Astrocyte of the spinal cord (primary cell): Measurements from ENCODE around the gene BTG1.

ENCODE experiments used
- DNase-seq: peaks from one replicate; pipeline ENCODE4 v3.0.0; 2011; ENCODE audit warnings: low read depth, low spot score
- H3K4me3 ChIP-seq: 2 replicates; pipeline ENCODE4 v1.5.1; 2011; ENCODE audit warnings: low read depth, mild to moderate bottlenecking, low read length, moderate library complexity
- in situ Hi-C: cut with HindIII; loops from 2 replicates; pipeline ENCODE4 v1.10.0; 2017; ENCODE audit warnings: low sequenced_read_pairs
- TF ChIP-seq, protein P1 (sequence below): IDR thresholded peaks from 2 replicates; pipeline ENCODE4 v1.5.1; 2012; ENCODE audit warnings: low read depth, mild to moderate bottlenecking, low read length, inconsistent platforms

The BTG1 gene

DNA sequence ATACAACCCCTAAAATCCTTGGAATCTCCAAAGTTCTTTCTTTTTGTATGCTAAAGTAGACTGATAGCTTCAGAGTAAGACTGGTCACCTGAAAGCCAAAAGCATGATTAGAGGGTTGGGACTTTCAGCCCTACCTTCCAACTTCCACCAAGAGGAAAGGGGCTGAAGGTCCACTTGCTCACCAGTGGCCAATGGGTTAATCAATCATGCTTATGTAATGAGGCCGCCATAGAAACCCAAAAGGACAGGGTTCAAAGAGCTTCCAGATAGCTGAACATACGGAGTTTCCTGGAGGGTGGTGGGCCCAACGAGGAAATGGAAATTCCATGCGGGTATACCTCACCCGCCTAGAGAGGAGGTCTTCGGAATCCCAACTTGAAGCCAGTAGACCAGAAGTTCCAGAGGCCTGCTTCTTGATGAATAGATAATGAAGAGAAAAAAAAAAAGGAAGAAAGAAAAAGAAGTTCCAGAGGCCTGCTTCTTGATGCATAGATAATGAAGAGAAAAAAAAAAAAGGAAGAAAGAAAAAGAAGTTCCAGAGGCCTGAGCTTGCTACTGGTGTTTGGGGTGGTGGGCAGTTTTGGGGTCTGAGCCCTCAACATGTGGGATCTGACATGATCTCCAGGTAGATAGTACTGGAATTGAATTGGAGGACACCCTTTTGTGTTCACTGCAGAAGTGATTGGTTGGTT, 11.2 kb upstream of the BTG1 start:
- in situ Hi-C loops, result no loop called here
- no peak overlapping the region for H3K4me3 ChIP-seq
- TF ChIP-seq, protein P1, sequence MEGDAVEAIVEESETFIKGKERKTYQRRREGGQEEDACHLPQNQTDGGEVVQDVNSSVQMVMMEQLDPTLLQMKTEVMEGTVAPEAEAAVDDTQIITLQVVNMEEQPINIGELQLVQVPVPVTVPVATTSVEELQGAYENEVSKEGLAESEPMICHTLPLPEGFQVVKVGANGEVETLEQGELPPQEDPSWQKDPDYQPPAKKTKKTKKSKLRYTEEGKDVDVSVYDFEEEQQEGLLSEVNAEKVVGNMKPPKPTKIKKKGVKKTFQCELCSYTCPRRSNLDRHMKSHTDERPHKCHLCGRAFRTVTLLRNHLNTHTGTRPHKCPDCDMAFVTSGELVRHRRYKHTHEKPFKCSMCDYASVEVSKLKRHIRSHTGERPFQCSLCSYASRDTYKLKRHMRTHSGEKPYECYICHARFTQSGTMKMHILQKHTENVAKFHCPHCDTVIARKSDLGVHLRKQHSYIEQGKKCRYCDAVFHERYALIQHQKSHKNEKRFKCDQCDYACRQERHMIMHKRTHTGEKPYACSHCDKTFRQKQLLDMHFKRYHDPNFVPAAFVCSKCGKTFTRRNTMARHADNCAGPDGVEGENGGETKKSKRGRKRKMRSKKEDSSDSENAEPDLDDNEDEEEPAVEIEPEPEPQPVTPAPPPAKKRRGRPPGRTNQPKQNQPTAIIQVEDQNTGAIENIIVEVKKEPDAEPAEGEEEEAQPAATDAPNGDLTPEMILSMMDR, result no peak
- DNase-seq, result no peak

DNA sequence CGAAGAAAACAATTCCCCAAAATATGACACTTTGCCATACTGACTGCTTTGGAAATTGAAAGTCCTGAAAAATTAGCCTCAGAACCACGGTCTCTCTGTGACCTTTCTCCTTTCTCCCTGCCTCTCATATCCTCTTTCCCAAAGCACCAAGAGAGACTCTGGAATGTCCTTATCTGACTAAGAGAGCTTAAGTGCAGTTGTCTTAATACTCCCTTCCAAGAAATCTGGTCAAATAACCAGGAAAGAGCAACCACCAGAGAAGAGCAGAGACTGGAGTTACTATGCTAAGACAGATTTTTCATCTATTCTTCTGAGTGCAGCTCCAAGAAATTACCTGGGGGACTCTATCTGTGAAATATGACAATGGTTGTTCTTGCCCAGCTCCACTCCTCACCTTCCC, 10.5 kb upstream of the BTG1 start:
- H3K4me3 ChIP-seq, result no peak overlapping the region
- in situ Hi-C loops, result no loop called here
- TF ChIP-seq, protein P1, result no peak
- DNase-seq, result no peak

DNA sequence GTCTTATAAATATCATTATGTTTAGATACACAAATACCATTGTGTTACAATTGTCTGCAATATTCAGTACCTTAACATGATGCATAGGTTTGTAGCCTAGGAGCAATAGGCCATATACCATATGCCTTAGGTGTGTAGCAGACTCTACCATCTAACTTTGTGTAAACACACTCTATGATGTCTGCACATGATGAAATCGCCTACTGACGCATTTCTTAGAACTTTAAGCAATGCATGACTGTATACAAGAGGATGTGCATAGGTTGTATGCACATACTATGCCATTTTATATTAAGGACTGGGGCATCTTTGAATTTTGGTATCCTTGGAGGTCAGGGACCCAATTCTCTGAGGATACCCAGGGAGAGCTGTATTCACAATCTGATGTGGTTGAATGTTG, 10.1 kb upstream of the BTG1 start:
- TF ChIP-seq, protein P1, result no peak
- in situ Hi-C loops, result no loop called here
- no peak overlapping the region for H3K4me3 ChIP-seq
- no peak for DNase-seq

DNA sequence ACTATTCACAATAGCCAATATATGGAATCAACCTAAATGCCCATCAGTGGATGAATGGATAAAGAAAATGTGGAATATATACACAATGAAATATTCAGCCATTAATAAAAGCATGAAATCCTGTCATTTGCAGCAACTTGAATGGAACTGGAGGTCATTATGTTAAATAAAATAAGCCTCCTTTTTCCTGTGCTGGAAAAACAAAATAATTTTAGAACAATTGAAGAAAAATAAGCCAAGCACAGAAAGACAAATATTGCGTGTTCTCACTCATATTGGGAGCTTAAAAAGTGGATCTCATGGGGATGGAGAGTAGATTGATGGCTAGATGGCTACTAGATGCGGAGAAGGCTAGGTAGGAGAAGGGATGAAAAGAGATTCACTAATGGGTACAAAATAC, 6.3 kb upstream of the BTG1 start:
- TF ChIP-seq, protein P1, result no peak
- H3K4me3 ChIP-seq, result no peak overlapping the region
- in situ Hi-C loops, result no loop called here
- DNase-seq, result no peak

DNA sequence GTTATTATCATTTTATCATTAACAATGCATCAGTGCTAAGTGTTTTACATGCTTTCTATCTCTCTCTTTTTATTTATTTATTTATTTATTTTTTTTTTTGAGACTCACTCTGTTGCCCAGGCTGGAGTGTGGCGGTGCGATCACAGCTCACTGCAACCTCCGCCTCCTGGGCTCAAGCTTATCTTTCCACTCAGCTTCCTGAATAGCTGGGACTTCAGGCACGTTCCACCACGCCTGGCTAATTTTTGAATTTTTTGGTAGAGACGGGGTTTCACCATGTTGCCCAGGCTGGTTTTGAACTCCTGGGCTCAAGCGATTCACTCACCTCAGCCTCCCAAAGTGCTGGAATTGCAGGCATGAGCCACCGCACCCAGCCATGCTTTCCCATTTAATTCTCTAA, 3.9 kb upstream of the BTG1 start:
- no peak overlapping the region for H3K4me3 ChIP-seq
- in situ Hi-C loops, result no loop called here
- TF ChIP-seq, protein P1, result no peak
- no peak for DNase-seq

DNA sequence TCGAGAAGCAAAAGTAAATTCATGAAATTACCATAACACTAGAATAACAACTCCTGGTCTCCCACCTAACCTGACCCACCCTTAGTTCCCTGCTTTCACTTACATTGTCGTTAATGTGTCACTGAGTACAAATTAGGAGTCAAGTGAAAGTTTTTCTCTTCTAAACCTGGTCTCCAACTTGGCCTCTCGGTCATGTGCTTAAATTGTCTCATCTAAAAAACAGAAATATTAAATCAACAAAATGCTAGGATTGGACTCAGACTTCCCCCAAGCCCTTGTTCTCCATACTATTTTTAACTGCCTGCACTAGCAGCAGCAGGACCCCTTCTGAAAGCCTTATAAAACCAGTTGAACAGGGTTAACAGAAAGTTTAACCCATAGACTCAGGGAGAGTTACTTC, 1.8 kb upstream of the BTG1 start:
- DNase-seq, result no peak
- H3K4me3 ChIP-seq, result no peak overlapping the region
- TF ChIP-seq, protein P1, result no peak
- in situ Hi-C loops, result no loop called here
